Lung (tissue), 12 donors: ENCODE measurements around the gene PSMA5. TPM values are rescaled to one million over a fixed set of nuclear protein-coding genes. Genes with fewer than 3 reads are reported as not detected.

Experiments used
- ATAC-seq: fragments of 200-7000 bp; cut with Tn5 transposase; one replicate; pipeline ENCODE4 v1.9.1; 2020; ENCODE audit warnings: moderate number of reproducible peaks; ENCODE audit not compliant: insufficient read depth, low FRiP score
- DNase-seq, 3 donors: peaks; one replicate each; pipeline ENCODE4 v3.0.0-alpha.2; 2013 to 2017
- H3K27ac ChIP-seq, 2 donors: one replicate each; pipeline ENCODE4 v1.5.1; 2013; ENCODE audit warnings: mild to moderate bottlenecking in 2 of 2, moderate library complexity in 2 of 2, control low read depth in 1 of 2, inconsistent platforms in 1 of 2, low read depth in 1 of 2, low read length in 1 of 2
- H3K27me3 ChIP-seq, 3 donors: one replicate each; pipeline ENCODE4 v1.5.1; 2013; ENCODE audit warnings: low read length in 2 of 3; ENCODE audit not compliant: control insufficient read depth in 3 of 3, insufficient read depth in 3 of 3
- H3K36me3 ChIP-seq, 4 donors: one replicate each; pipeline ENCODE4 v1.5.1; 2013; ENCODE audit warnings: low read length in 4 of 4, mild to moderate bottlenecking in 1 of 4, moderate library complexity in 1 of 4; ENCODE audit not compliant: control insufficient read depth in 4 of 4, insufficient read depth in 4 of 4
- H3K4me1 ChIP-seq, 5 donors: one replicate each; pipeline ENCODE4 v1.5.1; 2013; ENCODE audit warnings: low read length in 5 of 5, mild to moderate bottlenecking in 2 of 5, moderate library complexity in 1 of 5; ENCODE audit not compliant: control insufficient read depth in 5 of 5, insufficient read depth in 5 of 5
- H3K4me3 ChIP-seq: one replicate; pipeline ENCODE4 v1.5.1; 2013; ENCODE audit warnings: mild to moderate bottlenecking, control low read depth, moderate library complexity
- H3K9ac ChIP-seq, 2 donors: one replicate each; pipeline ENCODE4 v1.5.1; 2013; ENCODE audit warnings: low read length in 2 of 2, control low read depth in 1 of 2; ENCODE audit not compliant: insufficient read depth in 1 of 2
- H3K9me3 ChIP-seq, 4 donors: one replicate each; pipeline ENCODE4 v1.5.1; 2013; ENCODE audit warnings: low read length in 3 of 4, mild to moderate bottlenecking in 1 of 4, moderate library complexity in 1 of 4; ENCODE audit not compliant: control insufficient read depth in 4 of 4, insufficient read depth in 3 of 4
- CTCF ChIP-seq: IDR thresholded peaks from 2 replicates; pipeline ENCODE4 v1.5.1; 2012; ENCODE audit warnings: mild to moderate bottlenecking; ENCODE audit errors: control extremely low read depth, extremely low read depth
- WGBS, 2 donors: extraction: QIAGEN DNeasy Blood & Tissue Kit; methylation state at CpG; one replicate each; pipeline ENCODE4 v1.1.7; 2013; 5-methylcytosine and 5-hydroxymethylcytosine counted together
- polyA plus RNA-seq, 2 donors: library from polyadenylated mRNA; stranded (reverse); fragments of 200-250 nt; gene quantifications; one replicate each; pipeline ENCODE4 v1.2.1, GENCODE V29; 2013
- total RNA-seq, 2 donors: library from RNA; depleted of rRNA in 1 of 2; stranded (reverse); fragments of >200 nt in 1 of 2; gene quantifications; one replicate each; pipeline ENCODE4 v1.2.1, GENCODE V29; 2014 to 2021
- donor health status: control.
- donor health status: control.
- donor health status: Bipolar disorder and iron deficiency.
- donor health status: healthy.
- donor health status: DM: yes; HTN: yes; CAD: no.

Gene PSMA5
- total and polyA plus RNA-seq, 4 donors = 33.8 to 93.0 (median 71.8) TPM

- ATAC-seq (no peak), DNase-seq (no peak)
- Histone ChIP-seq H3K4me1 (peaks cover 5 to 67% (median 50%) of the 10 kb centered on the region in 5 donors), H3K9me3 (no peaks in the 10 kb centered on the region), H3K9ac (no peak overlapping the region), H3K27me3 (no peaks in the 10 kb centered on the region), H3K4me3 (no peak overlapping the region), H3K27ac (peak overlapping the region; percentile 66 to 98), H3K36me3 (no peaks in the 10 kb centered on the region)
- WGBS, 2 donors = 45 to 60% methylated on average over 5 of the region's 5 CpGs
- TF ChIP-seq CTCF = no peak
Measured at GRCh38 chr1:109389638-109390341, 36.5 kb downstream of the PSMA5 start.

GRCh38 chr1:109388884-109389637 lies 37.2 kb downstream of the PSMA5 start:
- H3K27me3 ChIP-seq = no peaks in the 10 kb centered on the region
- H3K4me3 ChIP-seq = no peak overlapping the region
- WGBS, 2 donors = 75 to 83% methylated on average over 7 of the region's 7 CpGs
- no peaks in the 10 kb centered on the region for H3K9me3 ChIP-seq
- DNase-seq = no peak
- no peak overlapping the region for H3K9ac ChIP-seq
- H3K36me3 ChIP-seq = no peaks in the 10 kb centered on the region
- H3K27ac ChIP-seq = peak overlapping the region; percentile 61 to 98
- no peak for TF ChIP-seq CTCF
- H3K4me1 ChIP-seq = peaks cover 6 to 60% (median 45%) of the 10 kb centered on the region in 5 donors
- ATAC-seq = no peak

GRCh38 chr1:109388208-109388711 lies 38.0 kb downstream of the PSMA5 start:
- H3K9me3 ChIP-seq = no peaks in the 10 kb centered on the region
- ATAC-seq (no peak), DNase-seq (no peak)
- no peak for TF ChIP-seq CTCF
- no peak overlapping the region for H3K9ac ChIP-seq
- peak overlapping the region in 1 of 2 donors; percentile 46 for H3K27ac ChIP-seq
- 96 to 98% methylated on average over 5 of the region's 5 CpGs for WGBS, 2 donors
- H3K27me3 ChIP-seq = no peaks in the 10 kb centered on the region
- H3K4me3 ChIP-seq = no peak overlapping the region
- H3K36me3 ChIP-seq = no peaks in the 10 kb centered on the region
- H3K4me1 ChIP-seq = peaks cover 6 to 54% (median 38%) of the 10 kb centered on the region in 5 donors
